MG63 (cell line): ENCODE measurements around the gene NOC3L. TPM values are rescaled to one million over a fixed set of nuclear protein-coding genes. Genes with fewer than 3 reads are reported as not detected.
A peak's percentile ranks its signal among the peaks of the same experiment; 100 is the strongest.
"Not testable (repeated sequence)": the region's sequence is repeated elsewhere in the genome, so short reads cannot be mapped to it uniquely, and the experiment has no call there.

Experiments used
- DNase-seq: peaks from one replicate; pipeline ENCODE4 v3.0.0-alpha.2; 2020
- H3K27me3 ChIP-seq: fragments of 250-450 bp; sonication (Bioruptor Pico); 2 replicates; pipeline ENCODE4 v1.5.1; 2020; ENCODE audit warnings: mild to moderate bottlenecking, moderate library complexity
- H3K36me3 ChIP-seq: fragments of 250-450 bp; sonication (Bioruptor Pico); 2 replicates; pipeline ENCODE4 v1.5.1; 2020; ENCODE audit warnings: mild to moderate bottlenecking, moderate library complexity
- H3K4me3 ChIP-seq: fragments of 250-450 bp; sonication (Bioruptor Pico); 2 replicates; pipeline ENCODE4 v1.5.1; 2020; ENCODE audit warnings: mild to moderate bottlenecking, moderate library complexity
- H3K9me3 ChIP-seq: fragments of 250-450 bp; sonication (Bioruptor Pico); 2 replicates; pipeline ENCODE4 v1.5.1; 2020; ENCODE audit warnings: mild to moderate bottlenecking, moderate library complexity
- total RNA-seq: library from RNA; depleted of rRNA; stranded (reverse); fragments of >200 nt; shearing (Covaris generic); gene quantifications from 2 replicates; pipeline ENCODE4 v1.2.3, GENCODE V29; 2014; ENCODE audit warnings: low replicate concordance

NOC3L gene
- total RNA-seq, 1 experiment from 2014 or later: 43.1 TPM

- Histone ChIP-seq H3K4me3 (no peak overlapping the region), H3K9me3 (no peaks in the 10 kb centered on the region), H3K36me3 (no peaks in the 10 kb centered on the region), H3K27me3 (no peaks in the 10 kb centered on the region)
- DNase-seq: no peak
These were observed 12.6 kb upstream of the NOC3L start for GRCh38 chr10:94375374-94375773.

- Histone ChIP-seq H3K27me3 (no peaks in the 10 kb centered on the region), H3K4me3 (no peak overlapping the region), H3K9me3 (no peaks in the 10 kb centered on the region), H3K36me3 (no peaks in the 10 kb centered on the region)
- DNase-seq: no peak
These were observed 7.8 kb upstream of the NOC3L start for GRCh38 chr10:94370501-94370900.

- Histone ChIP-seq H3K9me3 (no peaks in the 10 kb centered on the region), H3K27me3 (no peaks in the 10 kb centered on the region), H3K4me3 (no peak overlapping the region), H3K36me3 (peaks cover under 1% of the 10 kb centered on the region)
- DNase-seq: no peak
These were observed 3.6 kb upstream of the NOC3L start for GRCh38 chr10:94366382-94366781.

GRCh38 chr10:94364482-94364881 lies 1.7 kb upstream of the NOC3L start:
- no peak overlapping the region for H3K4me3 ChIP-seq
- no peak for DNase-seq
- no peaks in the 10 kb centered on the region for H3K9me3 ChIP-seq
- H3K27me3 ChIP-seq: no peaks in the 10 kb centered on the region
- H3K36me3 ChIP-seq: peaks cover 20% of the 10 kb centered on the region

GRCh38 chr10:94363251-94363565 lies 469 bp upstream of the NOC3L start:
- DNase-seq: no peak
- Histone ChIP-seq H3K4me3 (peak overlapping the region; percentile 91), H3K27me3 (no peaks in the 10 kb centered on the region), H3K36me3 (peaks cover 29% of the 10 kb centered on the region), H3K9me3 (no peaks in the 10 kb centered on the region)

GRCh38 chr10:94361171-94361794 lies 1.5 kb downstream of the NOC3L start:
- H3K4me3 ChIP-seq: peak overlapping the region; percentile 91
- no peaks in the 10 kb centered on the region for H3K9me3 ChIP-seq
- peaks cover 48% of the 10 kb centered on the region for H3K36me3 ChIP-seq
- DNase-seq: peak; percentile 9
- no peaks in the 10 kb centered on the region for H3K27me3 ChIP-seq

GRCh38 chr10:94358480-94358879 lies 4.3 kb downstream of the NOC3L start:
- DNase-seq: peak; percentile 65
- H3K27me3 ChIP-seq: no peaks in the 10 kb centered on the region
- peaks cover 76% of the 10 kb centered on the region for H3K36me3 ChIP-seq
- no peak overlapping the region for H3K4me3 ChIP-seq
- no peaks in the 10 kb centered on the region for H3K9me3 ChIP-seq

GRCh38 chr10:94357193-94357592 lies 5.5 kb downstream of the NOC3L start:
- DNase-seq: no peak
- Histone ChIP-seq H3K36me3 (peaks cover 89% of the 10 kb centered on the region), H3K4me3 (no peak overlapping the region), H3K9me3 (no peaks in the 10 kb centered on the region), H3K27me3 (no peaks in the 10 kb centered on the region)

GRCh38 chr10:94355841-94356240 lies 6.9 kb downstream of the NOC3L start:
- H3K4me3 ChIP-seq: no peak overlapping the region
- no peaks in the 10 kb centered on the region for H3K9me3 ChIP-seq
- DNase-seq: no peak
- no peaks in the 10 kb centered on the region for H3K27me3 ChIP-seq
- peaks cover 88% of the 10 kb centered on the region for H3K36me3 ChIP-seq

- no peak for DNase-seq
- Histone ChIP-seq H3K9me3 (no peaks in the 10 kb centered on the region), H3K36me3 (peaks cover 85% of the 10 kb centered on the region), H3K4me3 (no peak overlapping the region), H3K27me3 (no peaks in the 10 kb centered on the region)
These were observed 9.4 kb downstream of the NOC3L start for GRCh38 chr10:94353336-94353735.

- no peaks in the 10 kb centered on the region for H3K9me3 ChIP-seq
- H3K36me3 ChIP-seq: peaks cover 69% of the 10 kb centered on the region
- H3K27me3 ChIP-seq: no peaks in the 10 kb centered on the region
- H3K4me3 ChIP-seq: no peak overlapping the region
- no peak for DNase-seq
These were observed 11.7 kb downstream of the NOC3L start for GRCh38 chr10:94351089-94351488.

- peaks cover 69% of the 10 kb centered on the region for H3K36me3 ChIP-seq
- not testable (repeated sequence) for H3K4me3 ChIP-seq, H3K9me3 ChIP-seq, H3K27me3 ChIP-seq, DNase-seq
These were observed 12.2 kb downstream of the NOC3L start for GRCh38 chr10:94350500-94350899.

- Histone ChIP-seq H3K9me3 (no peaks in the 10 kb centered on the region), H3K36me3 (peaks cover 68% of the 10 kb centered on the region), H3K27me3 (no peaks in the 10 kb centered on the region), H3K4me3 (no peak overlapping the region)
- no peak for DNase-seq
These were observed 13.4 kb downstream of the NOC3L start for GRCh38 chr10:94349327-94349726.

- no peak overlapping the region for H3K4me3 ChIP-seq
- DNase-seq: no peak
- H3K27me3 ChIP-seq: no peaks in the 10 kb centered on the region
- H3K36me3 ChIP-seq: peaks cover 72% of the 10 kb centered on the region
- no peaks in the 10 kb centered on the region for H3K9me3 ChIP-seq
These were observed 18.1 kb downstream of the NOC3L start for GRCh38 chr10:94344522-94345122.

GRCh38 chr10:94343151-94343550 lies 19.6 kb downstream of the NOC3L start:
- H3K27me3 ChIP-seq: no peaks in the 10 kb centered on the region
- peak; percentile 21 for DNase-seq
- peaks cover 74% of the 10 kb centered on the region for H3K36me3 ChIP-seq
- no peaks in the 10 kb centered on the region for H3K9me3 ChIP-seq
- H3K4me3 ChIP-seq: no peak overlapping the region

- no peak for DNase-seq
- Histone ChIP-seq H3K36me3 (peaks cover 88% of the 10 kb centered on the region), H3K27me3 (no peaks in the 10 kb centered on the region), H3K9me3 (no peaks in the 10 kb centered on the region), H3K4me3 (no peak overlapping the region)
These were observed 27.9 kb downstream of the NOC3L start for GRCh38 chr10:94334857-94335256.

- DNase-seq: no peak
- H3K4me3 ChIP-seq: no peak overlapping the region
- H3K36me3 ChIP-seq: peaks cover 84% of the 10 kb centered on the region
- no peaks in the 10 kb centered on the region for H3K9me3 ChIP-seq
- H3K27me3 ChIP-seq: no peaks in the 10 kb centered on the region
These were observed 29.7 kb downstream of the NOC3L start for GRCh38 chr10:94333051-94333450.

- Histone ChIP-seq H3K9me3 (no peaks in the 10 kb centered on the region), H3K27me3 (no peaks in the 10 kb centered on the region), H3K4me3 (no peak overlapping the region), H3K36me3 (peaks cover 85% of the 10 kb centered on the region)
- DNase-seq: no peak
These were observed 34.1 kb downstream of the NOC3L start for GRCh38 chr10:94328613-94329012.
